DMS114 treated with DMSO at 0.1 percent for 48 hours (cell line): ENCODE results near the gene SRPK1.
"Not testable (repeated sequence)": the region's sequence is repeated elsewhere in the genome, so short reads cannot be mapped to it uniquely, and the experiment has no call there.

Source experiments
- DNase-seq: peaks from one replicate; lab custom pipeline; 2025; ENCODE audit not compliant: unreplicated experiment; lab: John Stamatoyannopoulos, UW

Gene SRPK1

DNA sequence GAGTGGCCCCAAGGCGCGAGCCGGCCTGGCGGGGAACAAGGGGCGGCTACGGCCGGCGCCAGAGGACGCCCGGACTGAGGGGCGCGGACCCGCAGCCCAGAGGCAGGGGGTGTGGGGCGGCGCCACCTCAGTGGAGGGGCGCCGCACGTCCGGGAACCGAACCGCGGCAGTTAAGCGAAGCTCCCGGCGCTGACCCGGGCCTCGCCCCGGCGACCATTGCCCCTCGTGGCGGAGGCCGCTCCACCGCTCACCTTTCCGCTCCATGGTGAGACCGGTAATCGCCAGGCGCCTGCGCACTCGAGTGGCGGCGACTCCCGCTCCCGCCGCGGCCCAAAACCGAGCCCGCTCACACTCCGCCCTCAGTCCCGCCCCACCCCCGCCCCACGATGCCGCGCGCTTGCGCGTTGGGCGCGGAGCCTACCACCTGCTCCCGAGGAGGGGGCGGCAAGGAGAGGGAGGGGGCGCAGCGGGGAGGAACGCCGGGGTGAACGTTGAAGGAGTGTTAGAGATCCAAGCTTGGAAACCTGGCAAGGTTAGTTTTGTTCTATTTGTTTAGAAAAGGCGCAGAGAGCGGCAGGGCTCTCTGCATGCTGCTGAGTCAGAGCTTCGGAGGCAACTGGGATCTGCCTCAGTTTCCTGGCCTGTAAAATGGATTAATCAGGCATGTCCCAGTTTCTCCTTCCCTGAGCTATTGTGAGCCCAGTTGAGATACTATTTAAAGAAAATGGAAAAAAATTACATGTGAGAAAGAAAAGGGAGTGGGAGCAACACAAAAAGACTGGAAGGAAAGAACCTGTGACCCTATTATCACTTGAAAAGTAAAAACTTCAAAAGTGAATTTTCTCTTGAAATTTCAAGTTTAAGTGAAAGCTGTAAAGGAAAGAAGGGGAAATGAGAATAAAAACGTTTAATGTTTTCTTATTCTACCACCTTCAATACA is at the start of gene SRPK1:
SRPK1 (minus strand) TSS at position 306 of the 940 bp plus-strand sequence; CDS start at position 264, 42 bp downstream.
- peak; percentile 79 for DNase-seq

GRCh38 chr6:35970181-35970580 is 49.3 kb upstream of the SRPK1 start:
- DNase-seq: no peak

DNA sequence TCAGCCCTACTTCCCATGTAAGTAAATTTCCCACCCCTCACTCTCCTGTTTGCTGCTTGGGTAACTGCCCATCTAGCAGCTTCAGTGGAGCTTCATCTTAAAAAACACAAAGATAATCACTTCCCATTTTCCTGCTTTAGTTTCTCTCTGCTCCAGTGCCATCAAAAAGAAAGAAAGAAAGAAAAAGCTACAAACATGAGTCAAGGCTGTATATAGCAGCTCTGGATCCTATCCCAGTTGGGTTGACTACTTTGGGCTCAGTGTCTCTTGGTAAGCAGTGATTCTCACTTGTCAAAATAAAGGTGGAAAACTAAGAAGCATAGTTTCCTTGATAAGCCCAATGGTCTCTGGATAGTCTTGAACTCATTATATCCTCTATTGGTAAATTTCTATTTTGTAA is 48.7 kb upstream of the SRPK1 start:
- no peak for DNase-seq

DNA sequence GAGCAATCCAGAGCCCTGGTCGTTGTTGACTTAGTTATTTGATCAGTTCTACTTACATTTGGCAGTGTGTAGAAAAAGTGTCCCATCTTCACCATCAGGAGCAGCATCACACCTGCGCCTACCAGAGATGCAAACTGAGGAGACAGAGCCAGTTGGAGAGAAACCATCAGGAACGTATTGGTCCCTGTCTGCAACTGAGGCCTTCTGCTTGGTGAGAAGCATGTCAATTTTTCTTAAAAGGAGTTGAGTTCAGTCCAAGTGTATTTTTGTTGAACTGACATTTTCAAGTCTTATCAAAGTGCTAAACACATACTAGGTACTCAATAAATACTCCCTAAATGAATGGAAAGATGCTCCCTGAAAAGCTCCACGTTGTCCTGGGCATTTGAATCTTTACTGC is 47.9 kb upstream of the SRPK1 start:
- DNase-seq: no peak

- DNase-seq: no peak
Measured at GRCh38 chr6:35967076-35967774, 46.3 kb upstream of the SRPK1 start.

- DNase-seq: no peak
Measured at GRCh38 chr6:35962779-35963560, 42.1 kb upstream of the SRPK1 start.

DNA sequence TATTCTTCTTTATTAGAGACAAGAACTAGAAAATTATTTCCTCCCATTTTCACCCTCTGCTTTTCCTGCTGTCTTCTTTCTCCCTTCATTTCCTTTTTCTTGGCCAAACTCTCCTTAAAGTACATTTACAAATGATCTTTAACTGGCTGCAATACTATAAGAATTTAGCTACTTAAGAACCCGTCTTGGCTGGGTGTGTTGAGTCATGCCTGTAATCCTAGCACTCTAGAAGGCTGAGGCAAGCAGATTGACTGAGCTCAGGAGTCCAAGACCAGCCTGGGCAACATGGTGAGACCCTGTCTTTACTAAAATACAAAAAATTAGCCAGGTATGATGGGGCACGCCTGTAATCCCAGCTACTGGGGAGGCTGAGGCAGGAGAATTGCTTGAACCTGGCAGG is 39.3 kb upstream of the SRPK1 start:
- no peak for DNase-seq

GRCh38 chr6:35955970-35956369 is 35.1 kb upstream of the SRPK1 start:
- DNase-seq: no peak

DNA sequence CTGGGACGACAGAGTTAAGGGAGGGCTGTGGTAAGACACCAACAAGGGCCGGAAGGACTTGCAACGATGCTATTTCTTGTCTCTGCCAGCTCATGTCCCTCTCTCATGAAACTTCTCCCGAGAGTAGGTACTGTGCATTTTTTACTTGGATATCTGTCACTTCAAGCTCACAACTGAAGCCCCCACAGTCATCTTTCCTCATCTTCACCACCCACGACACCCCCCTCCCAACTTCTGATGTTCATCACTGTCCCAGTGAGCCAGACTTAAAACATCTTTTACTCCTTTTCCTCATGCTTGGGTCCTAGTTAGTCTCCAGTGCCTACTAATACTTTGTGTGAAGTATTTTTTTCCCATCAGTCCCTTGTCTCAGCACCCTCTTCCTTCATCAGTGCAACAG is 34.6 kb upstream of the SRPK1 start:
- no peak for DNase-seq

- DNase-seq: no peak
Measured at GRCh38 chr6:35955071-35955470, 34.2 kb upstream of the SRPK1 start.

- no peak for DNase-seq
Measured at GRCh38 chr6:35954333-35954732, 33.4 kb upstream of the SRPK1 start.

- DNase-seq: no peak
Measured at GRCh38 chr6:35948725-35949124, 27.8 kb upstream of the SRPK1 start.

DNA sequence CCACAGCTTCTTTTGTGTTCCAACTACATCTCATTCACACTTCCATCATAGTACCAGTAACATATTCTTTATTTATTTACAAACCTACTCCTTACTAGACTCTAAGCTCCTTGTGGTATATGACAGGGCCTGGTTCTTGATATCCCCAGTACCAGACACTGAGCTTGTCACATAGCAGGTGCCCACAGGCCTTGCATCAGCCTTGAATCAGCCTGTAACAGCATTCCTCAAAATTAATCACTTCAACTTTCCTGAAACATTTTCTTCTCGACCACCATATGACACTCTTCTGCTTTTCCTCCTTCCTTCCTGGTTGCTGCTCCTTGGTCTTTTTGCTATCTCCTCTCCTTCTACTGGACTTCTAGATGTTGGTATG is 24.7 kb upstream of the SRPK1 start:
- no peak for DNase-seq

DNA sequence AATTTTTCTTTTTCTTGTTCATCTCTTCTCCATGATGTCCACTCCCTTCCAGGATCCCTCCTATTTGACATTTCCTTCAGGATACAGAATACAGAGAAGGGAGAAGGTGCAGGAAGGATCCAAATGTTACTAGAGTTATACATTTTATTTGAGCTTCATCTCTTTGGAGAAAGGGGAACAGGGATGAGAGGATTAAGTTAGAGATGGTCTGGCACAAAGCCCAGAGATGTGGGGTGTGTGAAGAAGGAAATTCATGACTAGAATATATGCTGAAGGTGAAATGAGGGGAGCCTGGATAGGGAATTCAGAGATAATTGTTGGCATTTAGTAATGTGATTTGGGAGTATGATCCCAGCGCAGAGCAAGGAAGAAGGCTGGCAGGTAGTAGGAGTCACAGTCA is 22.5 kb upstream of the SRPK1 start:
- no peak for DNase-seq

GRCh38 chr6:35942355-35942754 is 21.5 kb upstream of the SRPK1 start:
- DNase-seq: no peak

- DNase-seq: not testable (repeated sequence)
Measured at GRCh38 chr6:35941170-35941569, 20.3 kb upstream of the SRPK1 start.

DNA sequence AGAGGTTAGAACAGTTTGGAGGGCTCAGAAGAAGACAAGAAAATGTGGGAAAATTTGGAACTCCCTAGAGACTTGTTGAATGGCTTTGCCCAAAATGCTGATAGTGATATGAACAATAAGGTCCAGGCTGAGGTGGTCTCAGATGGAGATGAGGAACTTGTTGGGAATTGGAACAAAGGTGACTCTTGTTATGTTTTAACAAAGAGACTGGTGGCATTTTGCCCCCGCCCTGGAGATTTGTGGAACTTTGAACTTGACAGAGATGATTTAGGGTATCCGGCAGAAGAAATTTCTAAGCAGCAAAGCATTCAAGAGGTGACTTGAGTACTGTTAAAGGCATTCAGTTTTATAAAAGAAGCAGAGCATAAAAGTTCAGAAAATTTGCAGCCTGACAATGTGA is 19.1 kb upstream of the SRPK1 start:
- DNase-seq: not testable (repeated sequence)

DNA sequence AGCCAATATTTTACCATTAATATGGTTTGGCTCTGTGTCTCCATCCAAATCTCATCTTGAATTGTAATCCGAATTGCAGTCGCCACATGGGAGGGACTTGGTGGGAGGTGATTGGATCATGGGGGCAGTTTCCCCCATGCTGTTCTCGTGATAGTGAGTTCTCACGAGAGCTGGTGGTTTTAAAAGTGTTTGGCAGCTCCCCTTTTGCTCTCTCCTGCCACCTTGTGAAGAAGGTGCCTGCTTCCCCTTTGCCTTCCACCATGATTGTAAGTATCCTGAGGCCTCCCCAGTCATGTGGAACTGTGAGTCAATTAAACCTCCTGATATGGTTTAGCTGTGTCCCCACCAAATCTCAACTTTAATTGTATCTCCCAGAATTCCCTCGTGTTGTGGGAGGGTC is 18.4 kb upstream of the SRPK1 start:
- DNase-seq: not testable (repeated sequence)

DNA sequence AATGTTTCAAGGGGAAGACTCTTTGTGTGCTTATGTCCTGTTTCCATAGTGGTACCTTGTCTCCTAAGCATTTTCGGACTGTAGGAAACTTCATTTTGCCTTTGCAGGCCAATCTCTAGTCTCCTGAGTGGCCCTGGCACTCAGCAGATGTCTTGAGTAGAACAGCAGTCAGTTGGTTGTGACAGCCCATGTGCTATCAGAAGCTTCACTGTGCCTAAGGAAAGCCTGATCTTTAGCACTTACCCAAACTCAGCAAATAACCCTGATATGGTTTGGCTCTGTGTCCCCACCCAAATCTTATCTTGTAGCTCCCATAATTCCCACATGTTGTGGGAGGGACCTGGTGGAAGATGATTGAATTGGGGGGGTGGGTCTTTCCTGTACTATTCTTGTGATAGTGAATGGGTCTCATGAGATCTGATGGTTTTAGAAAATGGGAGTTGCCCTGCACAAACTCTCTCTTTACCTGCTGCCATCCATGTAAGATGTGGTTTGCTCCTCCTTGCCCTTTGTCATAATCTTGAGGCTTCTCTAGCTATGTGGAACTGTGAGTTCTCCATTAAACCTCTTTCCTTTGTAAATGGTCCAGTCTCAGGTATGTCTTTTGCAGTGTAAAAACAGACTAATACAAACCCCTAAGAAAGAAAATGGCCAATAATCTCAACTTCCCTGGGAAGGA is 15.9 kb upstream of the SRPK1 start:
- no peak for DNase-seq

DNA sequence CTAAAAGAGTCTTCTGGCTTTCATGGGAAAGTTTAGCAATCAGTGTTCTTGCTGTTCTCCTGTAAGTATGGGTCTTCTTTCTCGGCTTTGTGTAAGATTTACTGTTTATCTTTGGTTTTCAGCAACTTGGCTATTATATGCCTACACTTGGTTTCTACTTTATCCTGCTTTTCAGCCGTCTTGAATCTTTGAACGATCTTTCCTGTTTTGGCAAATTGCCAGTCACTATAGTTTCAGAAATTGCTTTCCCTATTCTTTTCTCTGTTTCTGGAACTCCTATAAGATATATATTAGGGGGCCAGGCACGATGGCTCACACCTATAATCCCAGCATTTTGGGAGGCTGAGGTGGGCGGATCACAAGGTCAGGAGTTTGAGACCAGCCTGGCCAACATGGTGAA is 14.6 kb upstream of the SRPK1 start:
- DNase-seq: no peak

- DNase-seq: no peak
Measured at GRCh38 chr6:35933844-35934243, 12.9 kb upstream of the SRPK1 start.
